ENCODE results near the gene OR2T6. TPM values are rescaled to one million over a fixed set of nuclear protein-coding genes. Genes with fewer than 3 reads are reported as not detected.

OR2T6 gene
- polyA plus RNA-seq, 3 donors = not detected

Other genes with a start within 250 kb of the OR2T6 start
- not detected for gene OR2M5, start 230.6 kb upstream of the OR2T6 start, polyA plus RNA-seq
- gene OR2M2, start 200.9 kb upstream of the OR2T6 start, polyA plus RNA-seq = not detected
- not detected for gene OR2M3, start 178.5 kb upstream of the OR2T6 start, polyA plus RNA-seq
- gene OR2M4, start 144.3 kb upstream of the OR2T6 start, polyA plus RNA-seq = not detected
- gene OR2T33, start 97.8 kb upstream of the OR2T6 start, polyA plus RNA-seq = not detected
- not detected for gene OR2T12, start 72.3 kb upstream of the OR2T6 start, polyA plus RNA-seq
- not detected for gene OR2M7, start 51.2 kb upstream of the OR2T6 start, polyA plus RNA-seq
- gene OR14C36, start 27.0 kb upstream of the OR2T6 start, polyA plus RNA-seq = not detected
- not detected for gene OR2T4, start 14.1 kb upstream of the OR2T6 start, polyA plus RNA-seq
- gene OR2T1, start 27.3 kb downstream of the OR2T6 start, polyA plus RNA-seq = not detected
- not detected for gene OR2T2, start 69.9 kb downstream of the OR2T6 start, polyA plus RNA-seq
- gene OR2T3, start 97.6 kb downstream of the OR2T6 start, polyA plus RNA-seq = under 1 TPM in 1 of 3 donors, not detected in 2; 0.08 TPM
- not detected for gene OR2T5, start 112.8 kb downstream of the OR2T6 start, polyA plus RNA-seq
- not detected for gene OR2G6, start 132.3 kb downstream of the OR2T6 start, polyA plus RNA-seq
- not detected for gene OR2T29, start 187.0 kb downstream of the OR2T6 start, polyA plus RNA-seq
- gene OR2T34, start 199.0 kb downstream of the OR2T6 start, polyA plus RNA-seq = not detected
- not detected for gene OR2T10, start 222.0 kb downstream of the OR2T6 start, polyA plus RNA-seq

Measured in CD14-positive monocyte (primary cell).